Ishikawa (cell line): ENCODE results near the gene MDP1.

Experiments
- MAX ChIP-seq: IDR thresholded peaks from 2 replicates; pipeline ENCODE4 v1.6.1; 2012
- REST ChIP-seq: IDR thresholded peaks from 2 replicates; pipeline ENCODE4 v1.6.1; 2012; ENCODE audit warnings: low read depth, mild to moderate bottlenecking

DNA sequence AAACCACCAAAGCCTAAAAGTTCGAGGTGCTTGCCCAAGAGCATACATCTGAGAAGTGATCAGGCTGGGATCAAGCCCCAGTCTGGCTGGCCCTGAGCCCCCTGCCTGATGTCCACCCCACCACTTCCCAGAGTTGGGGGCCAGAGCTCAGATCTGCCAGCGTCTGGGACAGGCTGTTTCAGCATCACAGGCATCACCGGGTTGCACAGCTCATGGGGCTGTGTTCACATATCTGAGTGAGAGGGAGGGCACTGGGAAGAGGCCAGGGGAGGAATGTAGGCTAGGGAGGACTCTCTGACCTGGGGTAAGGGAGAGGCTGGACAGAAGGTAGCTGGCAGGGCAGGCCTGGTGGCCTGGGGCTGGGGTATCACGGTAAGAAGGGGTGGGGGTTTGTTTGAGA is 41.1 kb upstream of the MDP1 start:
- TF ChIP-seq MAX (no peak), REST (no peak)
